WTC11 (cell line): ENCODE measurements around the gene KRT37. TPM values are rescaled to one million over a fixed set of nuclear protein-coding genes. Genes with fewer than 3 reads are reported as not detected.

Experiments used
- ATAC-seq: fragments of 200-7000 bp; cut with Tn5 transposase; 2 replicates; pipeline ENCODE4 v1.10.0; 2021; ENCODE audit warnings: mild to moderate bottlenecking, moderate library complexity
- CTCF ChIA-PET: fragments of 300-600 bp; sonication (Branson Sonifier 250); formaldehyde crosslinking; loops from one replicate; lab custom pipeline; 2021; ENCODE audit warnings: antibody characterized with exemption; lab: Charles Lee
- POLR2A ChIA-PET: fragments of 350-600 bp; sonication (Branson Sonifier 250); formaldehyde crosslinking; loops from one replicate; lab custom pipeline; 2021; ENCODE audit warnings: antibody characterized with exemption; lab: Charles Lee
- DNase-seq: peaks from one replicate; pipeline ENCODE4 v3.0.0; 2021; ENCODE audit warnings: low spot score
- H3K27ac Mint-ChIP-seq: 2 replicates; pipeline ENCODE4 v1.8.0; 2021; ENCODE audit warnings: mixed read lengths
- H3K27me3 Mint-ChIP-seq: 2 replicates; pipeline ENCODE4 v1.8.0; 2021; ENCODE audit warnings: low read depth, mild to moderate bottlenecking, moderate library complexity, mixed read lengths
- H3K36me3 Mint-ChIP-seq: 2 replicates; pipeline ENCODE4 v1.8.0; 2021; ENCODE audit warnings: mixed read lengths
- H3K4me1 Mint-ChIP-seq: 2 replicates; pipeline ENCODE4 v1.8.0; 2022; ENCODE audit warnings: mixed read lengths
- H3K4me3 Mint-ChIP-seq: 2 replicates; pipeline ENCODE4 v1.8.0; 2021; ENCODE audit warnings: mild to moderate bottlenecking, moderate library complexity, mixed read lengths
- H3K9me3 Mint-ChIP-seq: 2 replicates; pipeline ENCODE4 v1.8.0; 2021; ENCODE audit warnings: mixed read lengths
- ATF1 ChIP-seq: sonication (generic); formaldehyde crosslinking; IDR thresholded peaks from 2 replicates; pipeline ENCODE4 v1.8.1; 2023; ENCODE audit warnings: mild to moderate bottlenecking, moderate library complexity, missing genetic modification reagents
- ATF2 ChIP-seq: sonication (generic); formaldehyde crosslinking; IDR thresholded peaks from 2 replicates; pipeline ENCODE4 v1.8.1; 2022; ENCODE audit warnings: low read depth, missing genetic modification reagents, borderline replicate concordance
- ATF6 ChIP-seq: sonication (generic); formaldehyde crosslinking; IDR thresholded peaks from 2 replicates; pipeline ENCODE4 v1.8.1; 2023; ENCODE audit warnings: mild to moderate bottlenecking, missing genetic modification reagents
- CREM ChIP-seq: sonication (generic); formaldehyde crosslinking; IDR thresholded peaks from 2 replicates; pipeline ENCODE4 v1.8.1; 2022; ENCODE audit warnings: mild to moderate bottlenecking, missing genetic modification reagents, moderate library complexity
- E2F5 ChIP-seq: sonication (generic); formaldehyde crosslinking; IDR thresholded peaks from 2 replicates; pipeline ENCODE4 v1.8.1; 2022; ENCODE audit warnings: mild to moderate bottlenecking, moderate library complexity, missing genetic modification reagents
- EMX1 ChIP-seq: fragments of 250-450 bp; sonication (Bioruptor Pico); IDR thresholded peaks from 2 replicates; pipeline ENCODE4 v1.8.0; 2021; ENCODE audit warnings: mild to moderate bottlenecking
- ESRRA ChIP-seq: sonication (generic); formaldehyde crosslinking; IDR thresholded peaks from 2 replicates; pipeline ENCODE4 v1.8.1; 2022; ENCODE audit warnings: mild to moderate bottlenecking, missing genetic modification reagents, borderline replicate concordance
- FOXK1 ChIP-seq: sonication (generic); formaldehyde crosslinking; IDR thresholded peaks from 2 replicates; pipeline ENCODE4 v1.8.0; 2022; ENCODE audit warnings: mild to moderate bottlenecking, moderate library complexity, missing genetic modification reagents
- GRHL2 ChIP-seq: fragments of 250-450 bp; sonication (Bioruptor Pico); IDR thresholded peaks from 2 replicates; pipeline ENCODE4 v1.8.0; 2022; ENCODE audit warnings: mild to moderate bottlenecking, moderate library complexity; ENCODE audit not compliant: insufficient replicate concordance, severe bottlenecking
- IRF1 ChIP-seq: sonication (generic); formaldehyde crosslinking; IDR thresholded peaks from 2 replicates; pipeline ENCODE4 v1.8.0; 2023; ENCODE audit warnings: missing genetic modification reagents
- JUN ChIP-seq: sonication (generic); formaldehyde crosslinking; IDR thresholded peaks from 2 replicates; pipeline ENCODE4 v1.8.0; 2023; ENCODE audit warnings: mild to moderate bottlenecking, missing genetic modification reagents
- NFATC4 ChIP-seq: fragments of 250-450 bp; sonication (Bioruptor Pico); IDR thresholded peaks from 2 replicates; pipeline ENCODE4 v1.9.0; 2021; ENCODE audit warnings: mild to moderate bottlenecking
- RELA ChIP-seq: sonication (generic); formaldehyde crosslinking; IDR thresholded peaks from 2 replicates; pipeline ENCODE4 v1.8.1; 2022; ENCODE audit warnings: missing genetic modification reagents, mild to moderate bottlenecking, borderline replicate concordance
- SOX15 ChIP-seq: fragments of 250-450 bp; sonication (Bioruptor Pico); IDR thresholded peaks from 2 replicates; pipeline ENCODE4 v1.9.0; 2021; ENCODE audit warnings: mild to moderate bottlenecking
- TCF7 ChIP-seq: sonication (generic); formaldehyde crosslinking; IDR thresholded peaks from 2 replicates; pipeline ENCODE4 v1.8.0; 2022; ENCODE audit warnings: mild to moderate bottlenecking, low read depth, missing genetic modification reagents, moderate library complexity
- USF2 ChIP-seq: sonication (generic); formaldehyde crosslinking; IDR thresholded peaks from 2 replicates; pipeline ENCODE4 v1.8.1; 2023; ENCODE audit warnings: mild to moderate bottlenecking, missing genetic modification reagents, moderate library complexity
- ZNF219 ChIP-seq: sonication (generic); formaldehyde crosslinking; IDR thresholded peaks from 2 replicates; pipeline ENCODE4 v1.8.0; 2023; ENCODE audit warnings: missing genetic modification reagents, mild to moderate bottlenecking, borderline replicate concordance
- ZNF317 ChIP-seq: sonication (generic); formaldehyde crosslinking; IDR thresholded peaks from 2 replicates; pipeline ENCODE4 v1.8.1; 2023; ENCODE audit warnings: low read depth, mild to moderate bottlenecking, moderate library complexity, missing genetic modification reagents, borderline replicate concordance
- ZNF425 ChIP-seq: fragments of 250-450 bp; sonication (Bioruptor Pico); conservative IDR thresholded peaks from 2 replicates; pipeline ENCODE4 v1.9.0; 2021; ENCODE audit warnings: mild to moderate bottlenecking
- ZNF532 ChIP-seq: fragments of 250-450 bp; sonication (Bioruptor Pico); IDR thresholded peaks from 2 replicates; pipeline ENCODE4 v1.9.0; 2021; ENCODE audit warnings: mild to moderate bottlenecking, borderline replicate concordance
- total RNA-seq: library from RNA; stranded (reverse); gene quantifications from 3 replicates; pipeline ENCODE4 v1.2.3, GENCODE V29; 2021

The KRT37 gene
- total RNA-seq, 1 experiment from 2014 or later, result not detected

- ChIA-PET CTCF (interaction anchor here (0.7 to 3.6 kb wide), 7 partner anchors 11 to 551 kb away, joined by 3 to 23 read pairs (median 4); no protein-coding TSS in a partner anchor), POLR2A (no interaction called here)
- Mint-ChIP-seq H3K27me3 (no peaks in the 10 kb centered on the region), H3K4me1 (peaks cover 28% of the 10 kb centered on the region), H3K36me3 (no peaks in the 10 kb centered on the region), H3K27ac (no peak overlapping the region), H3K4me3 (no peak overlapping the region), H3K9me3 (no peaks in the 10 kb centered on the region)
- no peak for TF ChIP-seq CREM (CRISPR knock-in tag)
- no peak for TF ChIP-seq ZNF317
- no peak for TF ChIP-seq TCF7 (CRISPR knock-in tag)
- TF ChIP-seq ATF2 (CRISPR knock-in tag), result no peak
- TF ChIP-seq IRF1 (CRISPR knock-in tag), result no peak
- no peak for TF ChIP-seq EMX1 (CRISPR knock-in tag)
- TF ChIP-seq RELA, result no peak
- no peak for TF ChIP-seq NFATC4 (CRISPR knock-in tag)
- no peak for TF ChIP-seq ZNF219 (CRISPR knock-in tag)
- TF ChIP-seq FOXK1 (CRISPR knock-in tag), result no peak
- no peak for ATAC-seq
- DNase-seq, result no peak
Measured at GRCh38 chr17:41413982-41414381, 10.4 kb downstream of the KRT37 start.

GRCh38 chr17:41413353-41413957, 10.9 kb downstream of the KRT37 start:
- ATAC-seq (peak; percentile 70), DNase-seq (no peak)
- H3K27me3 Mint-ChIP-seq, result no peaks in the 10 kb centered on the region
- H3K9me3 Mint-ChIP-seq, result no peaks in the 10 kb centered on the region
- H3K36me3 Mint-ChIP-seq, result no peaks in the 10 kb centered on the region
- H3K4me1 Mint-ChIP-seq, result peaks cover 28% of the 10 kb centered on the region
- 0 out of 2 replicates have a peak overlapping the region, but pooled peaks have one; percentile 17 for H3K27ac Mint-ChIP-seq
- ChIA-PET CTCF (interaction anchor here (0.7 to 3.6 kb wide), 7 partner anchors 10 to 550 kb away, joined by 3 to 23 read pairs (median 4); no protein-coding TSS in a partner anchor), POLR2A (no interaction called here)
- H3K4me3 Mint-ChIP-seq, result no peak overlapping the region
- TF ChIP-seq ESRRA (CRISPR knock-in tag) (no peak), USF2 (CRISPR knock-in tag) (no peak), ATF6 (CRISPR knock-in tag) (no peak), E2F5 (CRISPR knock-in tag) (no peak), CREM (CRISPR knock-in tag) (no peak), SOX15 (no peak), ZNF425 (no peak), ZNF532 (CRISPR knock-in tag) (no peak), GRHL2 (CRISPR knock-in tag) (no peak), JUN (CRISPR knock-in tag) (no peak), ATF1 (CRISPR knock-in tag) (no peak)
